T-helper 1 cell (primary cell): ENCODE measurements around the gene ITGB7.
"Not testable (repeated sequence)": the region's sequence is repeated elsewhere in the genome, so short reads cannot be mapped to it uniquely, and the experiment has no call there.

Source experiments
- DNase-seq, 5 donors: peaks; one replicate each; pipeline ENCODE4 v3.0.0-alpha.2; 2012 to 2020

ITGB7 gene

DNA sequence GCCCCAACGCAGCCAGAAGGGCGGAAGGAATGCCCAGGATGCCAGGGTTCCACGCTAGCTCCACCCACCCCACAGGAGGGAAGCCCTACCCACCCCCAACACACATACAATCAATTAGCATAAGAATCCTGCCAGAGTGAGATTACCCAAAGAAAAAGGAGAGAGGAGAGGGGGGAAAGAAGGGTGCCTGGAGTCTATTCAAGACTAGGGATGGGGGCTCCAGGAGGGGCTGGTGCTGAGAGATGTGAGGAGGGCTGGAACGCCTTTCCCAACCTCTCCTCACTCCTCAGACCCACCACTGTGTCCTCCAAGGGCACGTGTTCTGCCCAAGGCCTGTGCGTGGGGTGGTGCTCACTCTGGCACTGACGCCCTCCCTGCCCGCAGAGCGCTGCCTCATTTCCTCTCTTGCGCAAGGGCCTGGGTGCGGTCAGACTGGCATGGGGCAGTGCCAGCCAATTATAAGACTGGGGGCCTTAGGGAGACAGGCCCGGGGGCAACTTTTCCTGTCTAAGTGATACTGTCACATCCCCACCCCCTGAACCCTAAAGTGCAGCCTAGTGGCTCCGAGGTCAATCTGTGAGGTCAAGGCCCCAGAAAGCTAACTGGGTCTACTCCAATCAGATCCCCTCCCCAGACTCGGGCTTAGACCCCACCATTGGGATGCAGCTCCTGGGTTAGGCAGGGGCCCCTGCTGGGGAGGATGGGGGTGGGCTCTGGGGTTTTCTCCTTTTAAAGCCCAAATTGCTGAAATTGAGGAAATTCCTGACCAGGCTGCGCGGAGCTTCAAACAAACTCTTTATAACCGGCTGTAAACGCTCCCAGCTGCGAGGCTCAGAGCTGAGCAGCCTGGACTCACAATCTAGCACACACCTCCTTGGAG lies 10.2 kb upstream of the ITGB7 start:
- DNase-seq, result peak in 1 of 5 donors; percentile 51

GRCh38 chr12:53215497-53215896 lies 8.4 kb upstream of the ITGB7 start:
- DNase-seq, result no peak

DNA sequence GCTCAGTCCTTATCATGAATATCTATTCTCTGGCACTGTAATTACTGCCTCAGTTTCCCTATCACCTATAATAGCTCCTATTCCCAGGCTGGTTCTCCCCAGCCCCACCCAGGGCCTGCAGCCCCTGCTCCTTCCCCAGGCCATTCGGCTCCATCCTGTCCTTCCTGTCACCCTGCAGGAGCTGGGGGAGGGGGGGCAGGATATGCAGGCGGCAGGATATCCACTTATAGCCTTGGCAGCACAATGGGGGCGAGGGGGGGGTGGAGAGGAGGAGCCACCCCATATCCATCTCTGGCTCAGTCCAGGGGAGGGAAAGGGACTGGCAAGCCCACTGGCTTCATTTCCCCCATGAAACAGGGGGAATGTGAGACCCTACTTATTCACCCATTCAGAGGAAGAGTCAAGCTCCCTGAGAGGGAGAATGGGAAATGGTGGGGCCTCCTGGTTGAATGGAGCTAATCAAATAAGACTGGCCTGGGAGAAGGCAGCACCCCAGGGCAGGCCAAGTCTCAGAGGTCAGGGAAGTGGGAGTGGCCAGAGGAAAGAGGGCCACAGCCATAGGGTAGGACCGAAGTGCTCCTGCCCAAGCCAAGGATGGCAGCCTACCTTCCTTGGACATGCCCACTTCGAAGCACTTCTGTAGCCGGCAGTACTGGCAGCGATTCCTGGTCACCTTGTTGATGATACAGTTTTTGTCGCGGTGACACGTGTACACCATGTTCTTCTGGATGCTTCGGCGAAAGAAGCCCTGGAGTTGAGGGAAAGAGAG lies 7.8 kb upstream of the ITGB7 start:
- no peak for DNase-seq

DNA sequence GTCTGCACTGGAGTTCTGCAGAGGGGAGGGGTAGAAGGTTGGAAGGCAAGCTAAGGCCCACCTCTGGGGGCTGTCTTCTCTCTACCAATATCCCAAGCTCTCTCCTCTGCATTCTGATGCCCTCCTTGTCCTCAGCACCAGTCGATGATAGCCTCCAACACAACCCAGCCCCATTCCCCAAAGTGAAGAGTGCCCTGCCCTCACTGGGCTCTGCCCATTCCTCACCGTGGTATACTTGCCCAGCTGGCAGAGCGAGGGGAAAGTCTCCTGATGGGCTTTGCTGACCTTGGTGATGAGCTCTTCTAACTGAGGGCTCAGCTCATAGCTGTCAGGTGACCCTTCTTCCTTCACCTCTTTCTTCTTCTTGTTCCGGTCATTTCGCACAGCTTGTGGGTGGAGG lies 7.2 kb upstream of the ITGB7 start:
- no peak for DNase-seq

- peak; percentile 67 to 81 (median 77) for DNase-seq
Measured at GRCh38 chr12:53213348-53213747, 6.3 kb upstream of the ITGB7 start.

DNA sequence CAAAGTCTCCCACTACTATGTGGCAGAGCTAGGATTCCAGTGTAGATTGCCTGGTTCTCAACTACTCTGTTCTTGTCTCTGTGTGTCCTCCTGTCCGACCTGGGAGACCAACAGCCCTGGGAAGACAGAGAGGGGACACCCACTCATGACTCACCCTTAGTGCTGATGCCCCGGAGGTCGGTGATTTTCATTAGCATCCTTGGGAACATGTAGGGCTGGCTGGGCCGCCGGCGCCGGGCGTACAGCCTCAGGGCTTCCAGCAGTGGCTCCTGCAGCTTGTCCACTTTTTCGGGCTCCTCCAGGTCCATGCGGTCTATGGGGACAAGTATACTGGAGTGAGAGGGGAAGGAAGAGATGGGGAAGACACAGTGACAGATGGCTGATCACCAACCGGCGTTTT lies 5.9 kb upstream of the ITGB7 start:
- DNase-seq, result no peak

DNA sequence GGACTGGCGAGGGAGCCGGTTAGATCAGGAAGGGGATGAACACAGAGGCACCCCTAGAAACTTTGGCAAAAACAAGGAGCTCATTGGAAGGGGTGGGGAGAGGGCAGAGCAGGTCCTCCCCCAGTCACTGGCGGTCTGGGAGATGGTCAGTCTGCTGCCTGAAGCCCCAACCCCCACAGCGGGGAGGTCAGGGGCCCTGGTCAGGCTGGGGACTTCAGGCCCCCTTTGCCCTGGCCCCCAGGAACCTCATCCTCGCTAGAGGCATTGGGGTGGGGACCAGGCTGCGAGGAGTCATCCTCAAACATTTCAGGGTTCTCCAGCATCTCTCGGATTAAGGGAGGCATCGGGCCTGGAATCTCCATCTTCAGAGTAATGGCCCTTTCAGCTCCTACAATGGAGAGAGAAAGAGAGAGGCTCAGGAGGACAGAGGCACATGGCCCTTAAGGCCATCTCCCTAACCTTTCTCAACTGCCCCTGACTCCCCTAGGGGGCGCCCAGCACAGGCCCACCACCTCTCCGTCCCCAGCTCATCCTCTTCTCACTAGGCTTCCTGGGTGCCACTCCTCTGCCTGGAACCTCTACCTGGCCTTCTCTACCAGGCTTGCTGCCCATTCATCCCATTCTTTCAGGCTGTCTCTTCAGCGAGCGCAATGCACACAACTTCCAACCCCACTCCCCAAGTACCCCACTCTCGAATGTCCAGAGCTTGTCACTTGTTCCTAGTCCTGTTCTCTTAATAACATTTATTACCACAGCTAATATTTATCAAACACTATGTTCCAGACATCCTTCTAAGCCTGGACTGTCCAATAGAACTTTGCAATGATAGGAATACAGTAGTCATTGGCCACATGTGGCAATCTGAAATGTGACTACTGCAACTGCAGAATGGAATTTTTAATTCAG lies 4.7 kb upstream of the ITGB7 start:
- no peak for DNase-seq

DNA sequence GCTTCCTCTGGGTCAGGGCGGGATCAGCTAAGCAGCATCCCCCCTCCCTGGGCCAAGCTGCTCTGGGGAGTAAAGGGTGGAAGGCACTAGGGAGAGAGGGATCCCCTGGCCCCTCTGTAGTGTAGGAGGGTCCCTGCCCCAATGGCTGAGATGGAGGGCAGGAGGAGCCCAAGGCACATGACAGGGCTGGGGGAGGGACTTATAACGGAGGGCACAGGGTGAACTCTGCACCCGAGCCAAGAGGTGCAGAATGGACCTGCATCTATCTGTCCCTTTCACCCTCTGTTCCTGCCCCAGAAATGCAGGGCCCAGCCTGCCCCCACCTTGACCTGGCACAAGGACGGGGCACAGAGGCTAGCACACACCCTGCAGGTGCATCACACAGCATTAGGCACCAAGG lies 3.8 kb upstream of the ITGB7 start:
- no peak for DNase-seq

DNA sequence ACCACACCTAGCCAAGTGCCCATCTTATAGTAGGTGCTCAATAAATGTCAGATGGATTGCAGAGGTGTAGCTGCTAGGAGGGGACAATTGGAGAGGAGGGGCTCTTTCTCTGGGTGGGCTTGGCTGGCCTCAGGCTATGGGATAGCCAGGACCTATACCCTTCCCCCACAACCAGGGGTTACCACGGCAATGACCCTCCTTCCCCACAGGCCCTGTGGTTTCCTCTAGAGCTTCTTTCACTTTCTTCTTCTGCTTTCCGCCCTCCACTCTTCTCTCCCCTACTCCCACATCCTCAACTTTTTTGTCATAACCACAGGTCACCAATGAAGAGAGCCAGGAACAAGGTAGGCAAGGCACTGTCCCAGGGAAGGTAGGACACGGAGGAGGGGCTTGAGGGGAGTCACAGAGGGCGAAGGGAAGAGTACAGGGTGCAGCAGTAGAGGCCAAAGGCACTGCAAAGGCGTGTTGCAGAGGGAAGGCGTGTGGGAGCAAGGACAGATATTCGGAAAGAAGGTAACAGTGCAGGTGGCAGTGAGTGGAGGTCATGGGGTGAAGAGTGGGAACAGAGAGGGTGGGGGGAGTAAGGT lies 1.9 kb upstream of the ITGB7 start:
- peak in 1 of 5 donors; percentile 65 for DNase-seq

GRCh38 chr12:53208435-53208834 lies 1.4 kb upstream of the ITGB7 start:
- DNase-seq, result no peak

DNA sequence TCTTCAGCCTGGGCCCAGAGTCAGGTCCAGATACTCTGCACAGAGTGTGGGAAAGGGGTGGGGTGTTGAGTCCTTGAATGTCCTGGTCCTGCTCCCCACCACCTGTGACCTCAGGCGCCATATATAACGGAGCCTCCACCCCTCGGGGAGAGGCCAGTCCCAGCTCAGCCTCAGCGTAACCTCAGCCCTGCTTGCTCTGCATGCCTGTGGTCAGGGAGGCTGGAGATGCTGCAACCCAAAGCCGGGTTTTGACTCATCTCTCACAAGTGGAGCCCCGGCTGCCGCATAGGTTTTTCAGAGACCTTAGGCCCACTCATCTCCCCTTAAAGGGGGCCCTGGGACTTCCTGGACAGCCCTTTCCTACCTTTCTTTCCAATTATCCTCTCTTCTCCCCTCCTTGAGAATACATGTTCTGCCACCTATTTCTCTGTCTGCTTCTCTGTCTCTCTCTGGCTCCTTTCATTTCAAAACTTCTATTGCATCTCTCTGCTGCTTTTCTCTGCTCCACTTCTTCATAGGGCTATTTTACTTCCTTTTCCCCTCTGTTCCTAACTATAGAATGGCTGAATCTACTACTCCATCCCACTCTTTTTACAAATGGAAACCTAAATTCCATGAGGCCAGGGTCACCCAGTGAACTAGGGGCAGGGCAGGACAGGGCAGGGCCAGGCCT lies 1.2 kb downstream of the ITGB7 start:
- peak in 2 of 5 donors; percentile 20 to 87 for DNase-seq

DNA sequence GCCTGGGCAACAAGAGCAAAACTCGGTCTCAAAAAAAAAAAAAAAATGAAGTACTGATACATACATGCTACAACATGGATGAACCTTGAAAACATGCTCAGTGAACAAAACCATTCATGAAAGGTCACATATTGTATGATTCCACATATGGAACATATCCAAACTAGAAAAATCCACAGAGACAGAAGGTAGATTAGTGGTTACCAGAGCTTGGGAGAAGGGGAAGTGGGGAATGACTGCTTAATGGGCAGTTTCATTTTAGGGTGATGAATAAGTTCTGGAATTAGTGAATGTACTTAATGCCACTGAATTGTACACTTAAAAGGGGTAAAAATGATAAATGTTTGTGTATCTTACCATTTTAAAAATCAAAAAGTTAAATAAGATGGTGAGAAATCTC lies 2.7 kb downstream of the ITGB7 start:
- no peak for DNase-seq

GRCh38 chr12:53202316-53202715 lies 4.7 kb downstream of the ITGB7 start:
- DNase-seq, result not testable (repeated sequence)

- no peak for DNase-seq
Measured at GRCh38 chr12:53201639-53202038, 5.4 kb downstream of the ITGB7 start.

DNA sequence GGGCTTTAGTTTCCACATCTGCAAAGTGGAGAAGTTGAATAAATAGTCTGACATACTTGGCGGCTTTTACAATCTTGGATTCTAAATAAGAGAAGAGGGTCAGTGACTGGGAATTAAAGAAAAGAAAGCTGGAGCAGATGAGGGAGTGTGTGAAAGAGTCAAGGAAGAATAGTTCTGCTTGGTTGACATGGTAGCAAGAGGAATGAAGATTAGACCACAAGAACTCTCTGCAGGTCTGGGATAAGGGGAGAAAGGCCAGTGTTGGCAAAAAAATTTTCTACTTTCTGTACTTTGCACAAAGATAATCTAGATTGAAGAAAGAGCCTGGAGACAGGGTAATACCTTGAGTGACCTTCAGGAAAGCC lies 5.9 kb downstream of the ITGB7 start:
- no peak for DNase-seq

DNA sequence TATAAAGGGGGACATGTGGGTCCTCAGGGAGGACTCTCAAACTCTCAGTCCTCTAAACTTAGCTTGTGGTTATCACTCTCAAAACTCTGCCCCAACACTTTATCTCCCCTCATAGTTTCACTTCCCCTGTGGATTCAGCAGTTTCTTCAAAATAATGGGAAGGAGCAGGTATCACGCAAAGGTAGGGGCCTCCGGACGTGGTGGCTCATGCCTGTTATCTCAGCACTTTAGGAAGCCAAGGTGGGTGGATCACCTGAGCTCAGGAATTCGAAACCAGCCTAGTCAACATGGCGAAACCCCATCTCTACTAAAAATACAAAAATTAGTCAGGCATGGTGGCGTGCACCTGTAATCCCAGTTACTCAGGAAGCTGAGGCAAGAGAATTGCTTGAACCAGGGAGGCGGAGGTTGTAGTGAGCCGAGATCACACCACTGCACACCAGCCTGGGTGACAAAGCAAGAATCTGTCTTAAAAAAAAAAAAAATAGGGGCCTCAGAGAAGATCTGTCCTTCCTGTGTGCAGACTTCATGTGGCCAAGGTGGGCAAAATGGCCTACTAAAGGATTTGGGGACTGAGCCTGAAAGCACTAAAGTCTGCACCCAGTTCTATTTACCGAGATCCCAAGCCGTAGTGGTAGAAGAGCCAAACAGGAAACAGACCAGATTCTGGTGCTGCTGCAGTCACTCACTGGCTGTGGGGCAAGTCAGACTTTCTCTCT lies 6.4 kb downstream of the ITGB7 start:
- DNase-seq, result peak in 1 of 5 donors; percentile 59

DNA sequence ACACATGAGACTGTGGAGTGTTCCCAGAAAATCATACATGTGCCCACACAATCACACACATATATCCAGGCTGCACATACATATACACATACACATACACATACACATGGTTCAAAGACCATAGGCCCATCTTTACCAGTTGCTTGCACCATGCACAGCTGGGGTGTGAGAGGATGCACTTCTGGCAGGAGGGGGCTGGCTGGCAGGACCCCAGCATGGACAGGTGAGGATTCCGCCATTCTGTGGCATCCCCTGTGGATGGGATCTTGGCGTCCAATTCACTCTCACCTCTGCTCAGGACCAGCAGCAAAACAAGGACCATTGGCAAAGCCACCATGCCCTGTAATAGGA lies 7.0 kb downstream of the ITGB7 start:
- DNase-seq, result no peak

- DNase-seq, result no peak
Measured at GRCh38 chr12:53199700-53200099, 7.4 kb downstream of the ITGB7 start.

- no peak for DNase-seq
Measured at GRCh38 chr12:53198486-53199110, 8.5 kb downstream of the ITGB7 start.

- DNase-seq, result no peak
Measured at GRCh38 chr12:53197011-53197640, 9.9 kb downstream of the ITGB7 start.
